Liver (tissue), 3 donors: Measurements from ENCODE around the gene DISP3.

Experiments used
- EGR1 ChIP-seq, 2 donors: IDR thresholded peaks; 2 replicates each; pipeline ENCODE4 v1.6.1; 2016 to 2018; ENCODE audit warnings: antibody characterized with exemption in 2 of 2, low read depth in 2 of 2
- GABPA ChIP-seq, 2 donors: IDR thresholded peaks in 1 of 2; conservative IDR thresholded peaks in 1 of 2; 2 replicates each; pipeline ENCODE4 v1.6.1; 2016; ENCODE audit warnings: antibody characterized with exemption in 2 of 2, mild to moderate bottlenecking in 1 of 2, moderate library complexity in 1 of 2
- HNF4G ChIP-seq: IDR thresholded peaks from 2 replicates; pipeline ENCODE4 v1.6.1; 2016; ENCODE audit warnings: antibody characterized with exemption
- JUND ChIP-seq, 2 donors: IDR thresholded peaks; 2 replicates each; pipeline ENCODE4 v1.6.1; 2016; ENCODE audit warnings: antibody characterized with exemption in 2 of 2
- NR2F2 ChIP-seq: IDR thresholded peaks from 2 replicates; pipeline ENCODE4 v1.6.1; 2016; ENCODE audit warnings: antibody characterized with exemption
- RAD21 ChIP-seq, 2 donors: IDR thresholded peaks; 2 replicates each; pipeline ENCODE4 v1.6.1; 2016; ENCODE audit warnings: antibody characterized with exemption in 2 of 2, mild to moderate bottlenecking in 2 of 2
- SP1 ChIP-seq: IDR thresholded peaks from 2 replicates; pipeline ENCODE4 v1.6.1; 2018; ENCODE audit warnings: antibody characterized with exemption, mild to moderate bottlenecking
- YY1 ChIP-seq: IDR thresholded peaks from 2 replicates; pipeline ENCODE4 v1.6.1; 2016; ENCODE audit warnings: antibody characterized with exemption, mild to moderate bottlenecking
- TF ChIP-seq, protein P1 (sequence below): fragments of 150-350 bp; IDR thresholded peaks from 2 replicates; pipeline ENCODE4 v1.5.1; 2017; ENCODE audit warnings: improper control_type of control experiment, low read depth, low read length; ENCODE audit not compliant: missing input control
- TF ChIP-seq, protein P2 (sequence below): IDR thresholded peaks from 2 replicates; pipeline ENCODE4 v1.6.1; 2016; ENCODE audit warnings: antibody characterized with exemption
- TF ChIP-seq, protein P3 (sequence below): IDR thresholded peaks from 2 replicates; pipeline ENCODE4 v1.6.1; 2016; ENCODE audit warnings: antibody characterized with exemption, mild to moderate bottlenecking
- TF ChIP-seq, protein P4 (sequence below): IDR thresholded peaks from 2 replicates; pipeline ENCODE4 v1.6.1; 2016; ENCODE audit warnings: antibody characterized with exemption
- TF ChIP-seq, protein P5 (sequence below): IDR thresholded peaks from 2 replicates; pipeline ENCODE4 v1.6.1; 2016; ENCODE audit warnings: antibody characterized with exemption
- donor health status: healthy.
- donor health status: healthy.

DNA sequence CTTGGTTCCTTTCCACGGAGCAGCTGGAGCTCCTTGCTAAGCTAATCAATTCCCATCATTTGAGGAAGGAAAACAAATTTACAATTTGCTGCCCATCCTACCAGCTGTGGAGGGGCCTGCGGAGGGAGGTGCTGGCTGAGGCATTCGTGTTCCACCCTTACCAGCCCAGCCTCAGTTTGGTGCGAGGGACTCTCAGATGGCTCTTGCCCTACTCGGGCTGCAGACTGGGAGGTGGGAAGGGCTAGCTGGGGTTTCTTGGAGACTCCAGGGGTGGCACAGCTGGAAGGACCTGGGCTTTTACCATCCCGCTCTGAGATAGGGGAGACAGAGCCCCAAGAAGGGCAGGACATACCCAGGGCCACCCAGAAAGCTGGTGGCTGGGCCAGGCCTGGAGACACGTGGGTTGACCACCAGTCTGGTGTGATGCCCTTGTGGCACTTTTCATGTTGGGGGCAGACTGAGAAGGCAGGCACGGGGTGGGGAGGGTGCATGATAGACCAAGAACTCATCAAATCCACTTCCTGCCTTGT lies 17.7 kb downstream of the DISP3 start:
- TF ChIP-seq HNF4G (no peak), GABPA (IDR thresholded peaks at IDR 0.05 in 1 of 2, conservative IDR thresholded peaks at IDR 0.05 in 1 of 2) (no peak), JUND (IDR thresholded peaks at IDR 0.05) (no peak), EGR1 (IDR thresholded peaks at IDR 0.05; ENCODE audit: low read depth in 2 of 2) (no peak), RAD21 (IDR thresholded peaks at IDR 0.05) (no peak), SP1 (no peak), YY1 (no peak), NR2F2 (no peak)
- TF ChIP-seq, protein P1, sequence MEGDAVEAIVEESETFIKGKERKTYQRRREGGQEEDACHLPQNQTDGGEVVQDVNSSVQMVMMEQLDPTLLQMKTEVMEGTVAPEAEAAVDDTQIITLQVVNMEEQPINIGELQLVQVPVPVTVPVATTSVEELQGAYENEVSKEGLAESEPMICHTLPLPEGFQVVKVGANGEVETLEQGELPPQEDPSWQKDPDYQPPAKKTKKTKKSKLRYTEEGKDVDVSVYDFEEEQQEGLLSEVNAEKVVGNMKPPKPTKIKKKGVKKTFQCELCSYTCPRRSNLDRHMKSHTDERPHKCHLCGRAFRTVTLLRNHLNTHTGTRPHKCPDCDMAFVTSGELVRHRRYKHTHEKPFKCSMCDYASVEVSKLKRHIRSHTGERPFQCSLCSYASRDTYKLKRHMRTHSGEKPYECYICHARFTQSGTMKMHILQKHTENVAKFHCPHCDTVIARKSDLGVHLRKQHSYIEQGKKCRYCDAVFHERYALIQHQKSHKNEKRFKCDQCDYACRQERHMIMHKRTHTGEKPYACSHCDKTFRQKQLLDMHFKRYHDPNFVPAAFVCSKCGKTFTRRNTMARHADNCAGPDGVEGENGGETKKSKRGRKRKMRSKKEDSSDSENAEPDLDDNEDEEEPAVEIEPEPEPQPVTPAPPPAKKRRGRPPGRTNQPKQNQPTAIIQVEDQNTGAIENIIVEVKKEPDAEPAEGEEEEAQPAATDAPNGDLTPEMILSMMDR = no peak
- TF ChIP-seq, protein P2, sequence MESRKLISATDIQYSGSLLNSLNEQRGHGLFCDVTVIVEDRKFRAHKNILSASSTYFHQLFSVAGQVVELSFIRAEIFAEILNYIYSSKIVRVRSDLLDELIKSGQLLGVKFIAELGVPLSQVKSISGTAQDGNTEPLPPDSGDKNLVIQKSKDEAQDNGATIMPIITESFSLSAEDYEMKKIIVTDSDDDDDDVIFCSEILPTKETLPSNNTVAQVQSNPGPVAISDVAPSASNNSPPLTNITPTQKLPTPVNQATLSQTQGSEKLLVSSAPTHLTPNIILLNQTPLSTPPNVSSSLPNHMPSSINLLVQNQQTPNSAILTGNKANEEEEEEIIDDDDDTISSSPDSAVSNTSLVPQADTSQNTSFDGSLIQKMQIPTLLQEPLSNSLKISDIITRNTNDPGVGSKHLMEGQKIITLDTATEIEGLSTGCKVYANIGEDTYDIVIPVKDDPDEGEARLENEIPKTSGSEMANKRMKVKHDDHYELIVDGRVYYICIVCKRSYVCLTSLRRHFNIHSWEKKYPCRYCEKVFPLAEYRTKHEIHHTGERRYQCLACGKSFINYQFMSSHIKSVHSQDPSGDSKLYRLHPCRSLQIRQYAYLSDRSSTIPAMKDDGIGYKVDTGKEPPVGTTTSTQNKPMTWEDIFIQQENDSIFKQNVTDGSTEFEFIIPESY = no peak
- TF ChIP-seq, protein P3, sequence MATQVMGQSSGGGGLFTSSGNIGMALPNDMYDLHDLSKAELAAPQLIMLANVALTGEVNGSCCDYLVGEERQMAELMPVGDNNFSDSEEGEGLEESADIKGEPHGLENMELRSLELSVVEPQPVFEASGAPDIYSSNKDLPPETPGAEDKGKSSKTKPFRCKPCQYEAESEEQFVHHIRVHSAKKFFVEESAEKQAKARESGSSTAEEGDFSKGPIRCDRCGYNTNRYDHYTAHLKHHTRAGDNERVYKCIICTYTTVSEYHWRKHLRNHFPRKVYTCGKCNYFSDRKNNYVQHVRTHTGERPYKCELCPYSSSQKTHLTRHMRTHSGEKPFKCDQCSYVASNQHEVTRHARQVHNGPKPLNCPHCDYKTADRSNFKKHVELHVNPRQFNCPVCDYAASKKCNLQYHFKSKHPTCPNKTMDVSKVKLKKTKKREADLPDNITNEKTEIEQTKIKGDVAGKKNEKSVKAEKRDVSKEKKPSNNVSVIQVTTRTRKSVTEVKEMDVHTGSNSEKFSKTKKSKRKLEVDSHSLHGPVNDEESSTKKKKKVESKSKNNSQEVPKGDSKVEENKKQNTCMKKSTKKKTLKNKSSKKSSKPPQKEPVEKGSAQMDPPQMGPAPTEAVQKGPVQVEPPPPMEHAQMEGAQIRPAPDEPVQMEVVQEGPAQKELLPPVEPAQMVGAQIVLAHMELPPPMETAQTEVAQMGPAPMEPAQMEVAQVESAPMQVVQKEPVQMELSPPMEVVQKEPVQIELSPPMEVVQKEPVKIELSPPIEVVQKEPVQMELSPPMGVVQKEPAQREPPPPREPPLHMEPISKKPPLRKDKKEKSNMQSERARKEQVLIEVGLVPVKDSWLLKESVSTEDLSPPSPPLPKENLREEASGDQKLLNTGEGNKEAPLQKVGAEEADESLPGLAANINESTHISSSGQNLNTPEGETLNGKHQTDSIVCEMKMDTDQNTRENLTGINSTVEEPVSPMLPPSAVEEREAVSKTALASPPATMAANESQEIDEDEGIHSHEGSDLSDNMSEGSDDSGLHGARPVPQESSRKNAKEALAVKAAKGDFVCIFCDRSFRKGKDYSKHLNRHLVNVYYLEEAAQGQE = no peak
- TF ChIP-seq, protein P4, sequence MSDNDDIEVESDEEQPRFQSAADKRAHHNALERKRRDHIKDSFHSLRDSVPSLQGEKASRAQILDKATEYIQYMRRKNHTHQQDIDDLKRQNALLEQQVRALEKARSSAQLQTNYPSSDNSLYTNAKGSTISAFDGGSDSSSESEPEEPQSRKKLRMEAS = no peak
- TF ChIP-seq, protein P5, sequence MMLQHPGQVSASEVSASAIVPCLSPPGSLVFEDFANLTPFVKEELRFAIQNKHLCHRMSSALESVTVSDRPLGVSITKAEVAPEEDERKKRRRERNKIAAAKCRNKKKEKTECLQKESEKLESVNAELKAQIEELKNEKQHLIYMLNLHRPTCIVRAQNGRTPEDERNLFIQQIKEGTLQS = no peak
